WI38 (cell line): Measurements from ENCODE around the gene PTCD1.
A peak's percentile ranks its signal among the peaks of the same experiment; 100 is the strongest.

Experiments used
- H3K4me3 ChIP-seq: 2 replicates; pipeline ENCODE4 v1.5.1; 2011; ENCODE audit warnings: low read depth, mild to moderate bottlenecking, control low read depth, low read length
- CTCF ChIP-seq: IDR thresholded peaks from 2 replicates; pipeline ENCODE4 v1.5.1; 2012; ENCODE audit warnings: low read depth, mild to moderate bottlenecking, control low read depth, low read length

PTCD1 gene

GRCh38 chr7:99380032-99380822, 58.4 kb downstream of the PTCD1 start:
- no peak for TF ChIP-seq CTCF
- peak overlapping the region; percentile 4; the same call in 1 of the 2 replicates for H3K4me3 ChIP-seq

- H3K4me3 ChIP-seq: peak overlapping the region; percentile 4; the same call in 1 of the 2 replicates
Measured at GRCh38 chr7:99379693-99380031, 58.9 kb downstream of the PTCD1 start.

- H3K4me3 ChIP-seq: 0 out of 2 replicates have a peak overlapping the region, but pooled peaks have one; percentile 8
- TF ChIP-seq CTCF: no peak
Measured at GRCh38 chr7:99379043-99379577, 59.5 kb downstream of the PTCD1 start.

GRCh38 chr7:99375070-99375807, 63.4 kb downstream of the PTCD1 start:
- H3K4me3 ChIP-seq: peak overlapping the region; percentile 70
- TF ChIP-seq CTCF: no peak

- TF ChIP-seq CTCF: no peak
- peak within 1 kb of the TSS; percentile 70 for H3K4me3 ChIP-seq
Measured at GRCh38 chr7:99374111-99375064, 64.2 kb downstream of the PTCD1 start, which contains the start of gene ARPC1B. TSS of gene ARPC1B (plus strand) at chr7:99374730. CDS start at chr7:99385715, 10,985 bp downstream.

- H3K4me3 ChIP-seq: no peak overlapping the region
- TF ChIP-seq CTCF: no peak
Measured at GRCh38 chr7:99373091-99374066, 65.2 kb downstream of the PTCD1 start.
